Measurements from ENCODE around the gene CAP2.
A peak's percentile ranks its signal among the peaks of the same experiment; 100 is the strongest.

The CAP2 gene

GRCh38 chr6:17392978-17393891 lies at the start of gene CAP2:
CAP2 (plus strand) TSS chr6:17393595; CDS start chr6:17421556, 27,961 bp downstream.
- DNase-seq (no peak), ATAC-seq (no peak)

GRCh38 chr6:17347012-17347411 lies 46.4 kb upstream of the CAP2 start:
- no peak for DNase-seq
- no peak for ATAC-seq

GRCh38 chr6:17349427-17349826 lies 44.0 kb upstream of the CAP2 start:
- DNase-seq (no peak), ATAC-seq (no peak)

GRCh38 chr6:17352302-17352701 lies 41.1 kb upstream of the CAP2 start:
- no peak for ATAC-seq

GRCh38 chr6:17353440-17354175 lies 39.8 kb upstream of the CAP2 start:
- ATAC-seq: no peak

More at GRCh38 chr6:17352302-17352701, 41.1 kb upstream of the CAP2 start:
- DNase-seq: no peak

GRCh38 chr6:17354700-17355403 lies 38.5 kb upstream of the CAP2 start:
- ATAC-seq (no peak), DNase-seq (no peak)

More at GRCh38 chr6:17353440-17354175, 39.8 kb upstream of the CAP2 start:
- no peak for DNase-seq

- no peak for ATAC-seq
These were observed 38.0 kb upstream of the CAP2 start for GRCh38 chr6:17355404-17355774.

GRCh38 chr6:17358515-17358914 lies 34.9 kb upstream of the CAP2 start:
- no peak for ATAC-seq

More at GRCh38 chr6:17355404-17355774, 38.0 kb upstream of the CAP2 start:
- no peak for DNase-seq

GRCh38 chr6:17360564-17360963 lies 32.8 kb upstream of the CAP2 start:
- no peak for ATAC-seq
- DNase-seq: no peak

More at GRCh38 chr6:17358515-17358914, 34.9 kb upstream of the CAP2 start:
- no peak for DNase-seq

- no peak for DNase-seq
- ATAC-seq: no peak
These were observed 32.4 kb upstream of the CAP2 start for GRCh38 chr6:17361013-17361412.

- ATAC-seq (no peak), DNase-seq (no peak)
These were observed 27.4 kb upstream of the CAP2 start for GRCh38 chr6:17365961-17366360.

GRCh38 chr6:17367868-17368267 lies 25.5 kb upstream of the CAP2 start:
- DNase-seq (no peak), ATAC-seq (no peak)

GRCh38 chr6:17381424-17382147 lies 11.8 kb upstream of the CAP2 start:
- no peak for ATAC-seq
- no peak for DNase-seq

GRCh38 chr6:17385660-17386059 lies 7.7 kb upstream of the CAP2 start:
- DNase-seq: no peak
- ATAC-seq: no peak

- ATAC-seq: no peak
- DNase-seq: no peak
These were observed 5.0 kb upstream of the CAP2 start for GRCh38 chr6:17388365-17388764.

GRCh38 chr6:17389274-17389847 lies 4.0 kb upstream of the CAP2 start:
- no peak for DNase-seq
- ATAC-seq: no peak

GRCh38 chr6:17390276-17390675 lies 3.1 kb upstream of the CAP2 start:
- ATAC-seq: no peak
- DNase-seq: no peak

GRCh38 chr6:17391976-17392375 lies 1.4 kb upstream of the CAP2 start:
- ATAC-seq (no peak), DNase-seq (no peak)

GRCh38 chr6:17393892-17394631 lies 667 bp downstream of the CAP2 start:
- ATAC-seq: no peak
- peak; percentile 5 for DNase-seq

- DNase-seq (no peak), ATAC-seq (no peak)
These were observed 1.7 kb downstream of the CAP2 start for GRCh38 chr6:17395112-17395511.

- DNase-seq: no peak
- no peak for ATAC-seq
These were observed 2.9 kb downstream of the CAP2 start for GRCh38 chr6:17396256-17396655.

All from stimulated activated naive CD8-positive, alpha-beta T cell treated with anti-CD3 and anti-CD28 coated beads, Interleukin-15, Interleukin-2, amounts not matched to agents 100 U/mL and 50 U/mL, for 24 hours (primary cell).